ENCODE data around the gene ZNF609. TPM values are rescaled to one million over a fixed set of nuclear protein-coding genes. Genes with fewer than 3 reads are reported as not detected.
"Not testable (repeated sequence)": the region's sequence is repeated elsewhere in the genome, so short reads cannot be mapped to it uniquely, and the experiment has no call there.

Gene ZNF609
- total RNA-seq, 4 donors from 2014 or later = 38.3 to 53.7 (median 45.3) TPM

DNA sequence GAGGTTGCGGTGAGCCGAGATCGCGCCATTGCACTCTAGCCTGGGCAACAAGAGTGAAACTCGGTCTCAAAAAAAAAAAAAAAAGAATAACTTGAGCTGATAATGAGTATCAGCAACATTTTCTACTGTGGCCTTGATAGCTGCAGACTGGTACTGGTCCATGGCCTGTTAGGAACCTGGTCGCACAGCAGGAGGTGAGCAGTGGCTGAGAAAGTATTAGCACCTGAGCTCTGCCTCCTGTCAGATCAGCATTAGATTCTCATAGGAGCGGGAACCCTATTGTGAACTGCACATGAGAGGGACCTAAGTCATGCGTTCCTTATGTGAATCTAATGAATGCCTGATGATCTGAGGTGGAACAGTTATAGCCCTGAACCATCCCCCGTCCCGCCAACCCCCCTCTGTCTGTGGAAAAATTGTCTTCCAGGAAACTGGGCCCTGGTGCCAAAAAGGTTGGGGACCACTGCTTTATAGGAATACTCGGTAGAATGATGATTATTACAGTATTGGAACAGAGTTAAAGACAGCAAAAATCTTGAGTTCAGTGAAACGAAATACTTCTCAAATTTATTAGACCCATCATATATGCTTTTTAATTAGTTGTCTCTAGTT lies 126.0 kb downstream of the ZNF609 start:
- WGBS = 91% methylated on average over 12 of the region's 12 CpGs
- H3K27ac ChIP-seq (replicated peaks in 1 of 4) = no peak overlapping the region
- peaks cover 0 to 35% (median 27%) of the 10 kb centered on the region in 4 donors for H3K4me1 ChIP-seq
- no peaks in the 10 kb centered on the region for H3K27me3 ChIP-seq
- TF ChIP-seq EP300 (IDR thresholded peaks at IDR 0.05) = no peak
- TF ChIP-seq POLR2A (IDR thresholded peaks at IDR 0.05; ENCODE audit: low read depth) = no peak
- TF ChIP-seq, protein P1, sequence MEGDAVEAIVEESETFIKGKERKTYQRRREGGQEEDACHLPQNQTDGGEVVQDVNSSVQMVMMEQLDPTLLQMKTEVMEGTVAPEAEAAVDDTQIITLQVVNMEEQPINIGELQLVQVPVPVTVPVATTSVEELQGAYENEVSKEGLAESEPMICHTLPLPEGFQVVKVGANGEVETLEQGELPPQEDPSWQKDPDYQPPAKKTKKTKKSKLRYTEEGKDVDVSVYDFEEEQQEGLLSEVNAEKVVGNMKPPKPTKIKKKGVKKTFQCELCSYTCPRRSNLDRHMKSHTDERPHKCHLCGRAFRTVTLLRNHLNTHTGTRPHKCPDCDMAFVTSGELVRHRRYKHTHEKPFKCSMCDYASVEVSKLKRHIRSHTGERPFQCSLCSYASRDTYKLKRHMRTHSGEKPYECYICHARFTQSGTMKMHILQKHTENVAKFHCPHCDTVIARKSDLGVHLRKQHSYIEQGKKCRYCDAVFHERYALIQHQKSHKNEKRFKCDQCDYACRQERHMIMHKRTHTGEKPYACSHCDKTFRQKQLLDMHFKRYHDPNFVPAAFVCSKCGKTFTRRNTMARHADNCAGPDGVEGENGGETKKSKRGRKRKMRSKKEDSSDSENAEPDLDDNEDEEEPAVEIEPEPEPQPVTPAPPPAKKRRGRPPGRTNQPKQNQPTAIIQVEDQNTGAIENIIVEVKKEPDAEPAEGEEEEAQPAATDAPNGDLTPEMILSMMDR (IDR thresholded peaks at IDR 0.05) = no peak
- TF ChIP-seq POLR2AphosphoS5 (IDR thresholded peaks at IDR 0.05) = no peak
- no peaks in the 10 kb centered on the region for H3K36me3 ChIP-seq
- no peak overlapping the region for H3K4me3 ChIP-seq
- DNase-seq (ENCODE audit: extremely low spot score) = no peak
- intact Hi-C loops (cut with DNase I) = no loop called here
- H3K9me3 ChIP-seq = peaks cover 0 to 4% (median 0%) of the 10 kb centered on the region in 4 donors

DNA sequence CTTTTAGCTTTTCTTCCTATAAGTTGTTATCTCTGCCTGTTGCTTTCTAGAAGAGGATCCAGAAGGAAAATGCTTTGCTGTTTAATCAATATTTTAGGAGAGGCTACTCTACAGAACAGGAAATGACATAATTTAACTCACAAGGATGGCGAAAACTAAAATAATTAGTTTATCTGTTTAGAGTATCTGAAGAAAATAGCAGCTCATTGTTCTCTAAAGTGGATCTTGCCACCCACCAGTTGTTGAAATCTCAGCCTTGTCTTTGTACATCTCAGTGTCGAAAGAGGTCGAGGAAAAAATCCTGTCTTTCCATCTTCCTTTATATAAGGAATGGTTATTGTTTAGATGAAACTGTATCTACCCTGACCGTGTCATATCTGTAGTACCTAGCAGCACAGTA lies 126.6 kb downstream of the ZNF609 start:
- no peak overlapping the region for H3K4me3 ChIP-seq
- 87% methylated on average over 4 of the region's 4 CpGs for WGBS
- H3K36me3 ChIP-seq = no peaks in the 10 kb centered on the region
- TF ChIP-seq, protein P1 (IDR thresholded peaks at IDR 0.05) = no peak
- TF ChIP-seq EP300 (IDR thresholded peaks at IDR 0.05) (no peak), POLR2AphosphoS5 (IDR thresholded peaks at IDR 0.05) (no peak), POLR2A (IDR thresholded peaks at IDR 0.05; ENCODE audit: low read depth) (no peak)
- H3K27me3 ChIP-seq = no peaks in the 10 kb centered on the region
- peaks cover 0 to 35% (median 27%) of the 10 kb centered on the region in 4 donors for H3K4me1 ChIP-seq
- no peak for DNase-seq (ENCODE audit: extremely low spot score)
- no peak overlapping the region for H3K27ac ChIP-seq (replicated peaks in 1 of 4)
- H3K9me3 ChIP-seq = no peaks in the 10 kb centered on the region
- intact Hi-C loops (cut with DNase I) = no loop called here

DNA sequence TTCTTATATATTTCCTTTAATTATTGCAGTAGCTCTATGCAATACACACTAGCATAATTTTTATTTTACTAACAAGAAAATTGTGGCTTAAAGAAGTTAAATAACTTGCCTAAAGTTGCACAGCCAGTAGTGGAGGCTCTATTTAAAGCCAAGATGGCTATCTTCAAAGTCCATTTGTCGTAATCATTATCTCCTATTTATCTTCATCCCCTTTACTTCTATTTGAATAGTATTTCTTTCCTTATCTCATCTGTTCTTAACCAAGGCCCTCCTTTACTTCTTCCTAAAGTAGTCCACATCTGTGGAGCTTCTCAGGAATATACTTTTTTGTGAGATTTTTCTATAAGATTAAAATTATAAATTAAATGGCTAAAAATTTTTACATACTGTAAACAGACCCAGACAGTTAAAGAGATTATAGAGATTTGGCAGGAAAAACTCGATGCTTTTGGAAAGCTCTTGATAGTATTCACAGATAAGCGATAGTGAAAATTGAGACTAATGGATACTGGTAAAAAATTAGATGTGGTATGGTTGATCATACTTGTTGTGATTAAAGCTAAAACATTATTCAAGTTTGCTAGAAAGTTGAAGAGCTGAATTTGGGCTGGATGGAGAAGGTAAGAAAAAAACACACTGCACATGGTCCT lies 129.2 kb downstream of the ZNF609 start:
- 70% methylated on average over 3 of the region's 3 CpGs for WGBS
- TF ChIP-seq POLR2AphosphoS5 (IDR thresholded peaks at IDR 0.05) (no peak), POLR2A (IDR thresholded peaks at IDR 0.05; ENCODE audit: low read depth) (no peak), EP300 (IDR thresholded peaks at IDR 0.05) (no peak)
- TF ChIP-seq, protein P1 (IDR thresholded peaks at IDR 0.05) = no peak
- intact Hi-C loops (cut with DNase I) = no loop called here
- Histone ChIP-seq H3K36me3 (no peaks in the 10 kb centered on the region), H3K4me1 (peaks cover 0 to 27% (median 20%) of the 10 kb centered on the region in 4 donors), H3K9me3 (no peaks in the 10 kb centered on the region), H3K27ac (replicated peaks in 1 of 4) (no peak overlapping the region), H3K4me3 (no peak overlapping the region), H3K27me3 (no peaks in the 10 kb centered on the region)
- DNase-seq (ENCODE audit: extremely low spot score) = no peak

DNA sequence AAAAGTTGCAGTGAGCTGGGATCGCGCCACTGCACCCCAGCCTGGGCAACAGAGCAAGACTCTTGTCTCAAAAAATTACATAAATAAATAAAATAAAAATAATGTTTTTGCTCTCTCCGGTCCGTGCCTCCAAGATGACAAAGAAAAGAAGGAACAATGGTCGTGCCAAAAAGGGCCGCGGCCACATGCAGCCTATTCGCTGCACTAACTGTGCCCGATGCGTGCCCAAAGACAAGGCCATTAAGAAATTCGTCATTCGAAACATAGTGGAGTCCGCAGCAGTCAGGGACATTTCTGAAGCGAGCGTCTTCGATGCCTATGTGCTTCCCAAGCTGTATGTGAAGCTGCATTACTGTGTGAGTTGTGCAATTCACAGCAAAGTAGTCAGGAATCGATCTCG lies 132.5 kb downstream of the ZNF609 start:
- H3K27me3 ChIP-seq; H3K9me3 ChIP-seq; H3K4me3 ChIP-seq; intact Hi-C loops (cut with DNase I); DNase-seq (ENCODE audit: extremely low spot score); H3K36me3 ChIP-seq; H3K27ac ChIP-seq (replicated peaks in 1 of 4): not testable (repeated sequence)
- peaks cover 11 to 31% (median 30%) of the 10 kb centered on the region in 4 donors for H3K4me1 ChIP-seq
- 93% methylated on average over 18 of the region's 18 CpGs for WGBS

DNA sequence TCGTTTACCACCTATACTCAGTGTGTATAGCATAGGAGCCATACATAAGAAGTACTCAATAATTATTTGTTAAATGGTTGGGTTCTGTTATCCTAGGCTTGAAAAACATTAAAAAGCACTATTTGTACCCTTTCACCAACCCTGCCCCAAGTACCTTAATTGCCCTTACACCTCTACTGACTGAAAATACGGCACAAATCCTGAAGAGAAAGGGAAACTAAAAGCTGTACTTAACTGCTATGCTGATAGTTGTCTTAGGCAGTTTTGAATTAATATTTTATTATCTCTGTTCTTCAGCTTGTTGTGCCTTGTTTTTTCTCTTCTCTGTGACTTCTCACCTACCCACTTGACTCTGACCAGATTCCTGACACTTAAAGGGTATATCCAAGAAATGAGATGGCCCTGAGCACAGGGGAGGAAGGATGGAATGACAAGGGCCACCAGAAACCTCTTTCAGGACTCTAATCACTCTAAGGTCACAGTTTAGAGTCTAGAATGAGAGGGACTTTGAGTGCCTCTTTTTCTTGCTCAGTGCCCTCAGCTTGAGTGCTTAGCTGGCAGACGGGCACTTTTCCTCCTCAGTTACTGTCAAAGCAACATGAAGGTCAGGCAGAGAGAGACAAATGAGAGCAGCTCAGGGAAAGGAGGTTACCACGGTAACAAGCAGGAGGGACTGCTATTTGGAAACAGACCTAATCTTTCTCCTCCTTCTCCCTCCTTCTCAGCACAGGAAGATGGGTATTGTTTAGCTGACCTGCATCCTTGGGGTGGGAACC lies 136.5 kb downstream of the ZNF609 start:
- intact Hi-C loops (cut with DNase I) = no loop called here
- 32% methylated on average over 4 of the region's 4 CpGs for WGBS
- Histone ChIP-seq H3K9me3 (no peaks in the 10 kb centered on the region), H3K27ac (replicated peaks in 1 of 4) (peak overlapping the region in 2 of 4 donors; percentile 31 to 49), H3K4me3 (no peak overlapping the region), H3K4me1 (peaks cover 17 to 40% (median 32%) of the 10 kb centered on the region in 4 donors), H3K36me3 (no peaks in the 10 kb centered on the region), H3K27me3 (no peaks in the 10 kb centered on the region)
- TF ChIP-seq POLR2A (IDR thresholded peaks at IDR 0.05; ENCODE audit: low read depth) = no peak
- no peak for TF ChIP-seq EP300 (IDR thresholded peaks at IDR 0.05)
- TF ChIP-seq, protein P1 (IDR thresholded peaks at IDR 0.05) = no peak
- no peak for TF ChIP-seq POLR2AphosphoS5 (IDR thresholded peaks at IDR 0.05)
- no peak for DNase-seq (ENCODE audit: extremely low spot score)
